Measurements from ENCODE around the gene ASCL2.

DNA sequence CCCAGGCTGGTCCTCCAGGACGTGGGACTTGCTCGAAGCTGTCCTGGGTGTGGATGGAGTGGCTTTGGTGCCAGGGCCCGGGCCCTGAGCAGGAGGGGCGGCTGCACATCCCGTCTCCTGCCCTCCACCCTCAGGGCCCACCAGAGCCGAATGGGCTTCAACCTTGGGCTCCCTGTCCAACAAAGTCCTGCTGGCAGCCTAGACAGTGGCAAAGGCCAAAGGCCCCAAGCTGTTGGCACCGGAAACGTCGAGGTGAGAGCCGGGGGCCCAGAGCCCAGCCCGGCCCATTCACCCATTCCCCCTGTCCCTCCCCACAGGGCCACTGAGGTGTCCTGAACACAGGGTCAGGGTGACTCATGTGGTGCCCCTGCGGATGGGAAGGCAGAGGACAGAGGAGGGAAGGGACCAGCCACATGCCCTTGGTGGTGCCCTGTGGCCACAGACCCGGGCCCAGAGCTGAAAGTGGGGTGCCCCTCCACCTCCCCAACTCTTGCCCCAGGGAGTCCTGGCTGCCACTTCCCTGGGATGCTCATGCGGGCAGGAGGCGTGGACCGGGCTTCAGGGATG, 40.5 kb upstream of the ASCL2 start:
- TF ChIP-seq, protein P1, sequence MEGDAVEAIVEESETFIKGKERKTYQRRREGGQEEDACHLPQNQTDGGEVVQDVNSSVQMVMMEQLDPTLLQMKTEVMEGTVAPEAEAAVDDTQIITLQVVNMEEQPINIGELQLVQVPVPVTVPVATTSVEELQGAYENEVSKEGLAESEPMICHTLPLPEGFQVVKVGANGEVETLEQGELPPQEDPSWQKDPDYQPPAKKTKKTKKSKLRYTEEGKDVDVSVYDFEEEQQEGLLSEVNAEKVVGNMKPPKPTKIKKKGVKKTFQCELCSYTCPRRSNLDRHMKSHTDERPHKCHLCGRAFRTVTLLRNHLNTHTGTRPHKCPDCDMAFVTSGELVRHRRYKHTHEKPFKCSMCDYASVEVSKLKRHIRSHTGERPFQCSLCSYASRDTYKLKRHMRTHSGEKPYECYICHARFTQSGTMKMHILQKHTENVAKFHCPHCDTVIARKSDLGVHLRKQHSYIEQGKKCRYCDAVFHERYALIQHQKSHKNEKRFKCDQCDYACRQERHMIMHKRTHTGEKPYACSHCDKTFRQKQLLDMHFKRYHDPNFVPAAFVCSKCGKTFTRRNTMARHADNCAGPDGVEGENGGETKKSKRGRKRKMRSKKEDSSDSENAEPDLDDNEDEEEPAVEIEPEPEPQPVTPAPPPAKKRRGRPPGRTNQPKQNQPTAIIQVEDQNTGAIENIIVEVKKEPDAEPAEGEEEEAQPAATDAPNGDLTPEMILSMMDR (conservative IDR thresholded peaks at IDR 0.05; ENCODE audit: low read length) = no peak
- TF ChIP-seq EZH2phosphoT487 (IDR thresholded peaks at IDR 0.05; ENCODE audit: borderline replicate concordance, low read depth, low read length) = no peak
